ENCODE measurements around the gene CMYA5.
"Not testable (repeated sequence)": the region's sequence is repeated elsewhere in the genome, so short reads cannot be mapped to it uniquely, and the experiment has no call there.

CMYA5 gene

DNA sequence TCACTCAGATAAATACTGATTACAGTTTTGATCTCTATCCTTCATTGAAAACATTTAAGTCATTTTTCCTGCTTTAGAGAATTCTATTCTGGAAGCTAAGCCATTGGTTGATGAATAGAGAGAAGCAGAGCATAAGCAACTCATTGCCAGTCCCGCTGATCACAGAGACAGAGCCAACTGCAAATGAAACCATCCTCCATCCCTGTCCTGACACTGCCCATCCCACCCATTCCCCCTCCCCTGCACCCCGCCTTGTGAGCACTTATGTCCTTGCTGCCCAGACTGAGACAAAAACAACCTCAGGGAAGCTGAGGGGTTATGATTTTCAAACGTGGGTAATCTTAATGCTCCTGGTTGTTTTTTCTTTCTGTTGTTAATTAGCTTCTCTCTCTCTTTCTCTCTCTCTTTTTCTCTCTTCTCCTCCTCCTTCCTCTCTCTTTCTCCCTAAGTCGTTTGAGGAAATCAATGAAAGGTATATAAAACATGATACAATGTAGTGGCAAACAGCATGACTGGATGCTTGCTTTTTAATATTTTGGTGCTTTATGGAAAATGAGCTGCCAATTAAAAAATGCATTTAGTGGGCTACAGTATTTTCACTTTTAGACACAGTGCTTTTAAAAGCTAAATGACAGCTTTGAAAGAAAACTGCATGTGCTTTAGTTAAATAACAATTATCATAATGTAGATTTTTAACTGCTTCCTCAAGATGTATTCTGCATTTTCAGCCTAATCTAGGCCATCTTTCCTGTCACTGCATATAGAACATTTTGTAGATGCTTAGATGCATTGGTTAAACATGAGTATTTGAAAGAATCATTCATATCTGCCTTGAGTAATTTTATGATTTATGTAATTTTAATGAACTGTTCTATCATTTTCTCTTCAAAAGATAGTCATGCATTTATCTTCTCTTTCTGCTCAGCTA lies 57.3 kb downstream of the CMYA5 start:
- no peak for DNase-seq (ENCODE audit: low read depth)

DNA sequence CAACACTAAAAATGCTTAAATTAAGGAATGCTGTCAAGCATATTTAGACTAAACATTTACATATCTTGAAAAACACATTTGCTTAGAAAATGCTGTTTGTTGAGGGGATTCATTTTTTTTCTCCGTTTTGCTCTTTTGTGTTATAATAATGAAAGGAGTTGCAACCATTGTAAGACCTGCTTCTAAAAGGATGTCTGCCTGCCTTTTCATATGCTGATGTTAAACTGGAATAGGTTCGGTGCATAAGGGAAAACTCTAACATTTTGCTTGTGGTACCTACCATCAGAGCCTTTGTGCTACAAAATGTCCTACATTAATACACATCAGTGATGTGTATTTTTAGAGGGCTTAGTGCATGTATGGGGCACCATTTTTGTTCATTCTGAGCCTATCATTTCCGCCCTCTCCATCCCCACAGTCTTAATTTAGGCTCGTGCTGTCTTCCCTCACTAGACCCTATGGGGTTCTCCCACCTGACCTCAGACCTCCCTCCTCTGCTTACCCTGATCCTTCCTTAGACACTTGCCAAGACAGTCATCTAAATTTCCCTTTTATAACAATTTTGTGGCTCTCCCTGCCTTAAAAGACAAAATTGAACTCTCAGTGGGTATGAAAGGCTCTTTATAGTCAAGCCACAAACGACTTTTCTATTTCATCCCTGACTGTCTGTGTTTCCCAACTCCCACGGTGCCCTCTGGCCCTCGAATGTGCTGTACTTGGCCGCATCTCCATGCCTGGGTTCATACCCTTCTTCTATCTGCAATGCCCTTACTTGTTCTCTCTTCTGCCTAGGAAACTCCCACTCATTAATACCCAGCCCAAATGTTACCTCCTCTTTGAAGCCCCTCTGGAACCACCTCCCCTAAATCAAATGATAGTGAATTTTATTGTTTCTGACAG lies 61.2 kb downstream of the CMYA5 start:
- no peak for DNase-seq (ENCODE audit: low read depth)

DNA sequence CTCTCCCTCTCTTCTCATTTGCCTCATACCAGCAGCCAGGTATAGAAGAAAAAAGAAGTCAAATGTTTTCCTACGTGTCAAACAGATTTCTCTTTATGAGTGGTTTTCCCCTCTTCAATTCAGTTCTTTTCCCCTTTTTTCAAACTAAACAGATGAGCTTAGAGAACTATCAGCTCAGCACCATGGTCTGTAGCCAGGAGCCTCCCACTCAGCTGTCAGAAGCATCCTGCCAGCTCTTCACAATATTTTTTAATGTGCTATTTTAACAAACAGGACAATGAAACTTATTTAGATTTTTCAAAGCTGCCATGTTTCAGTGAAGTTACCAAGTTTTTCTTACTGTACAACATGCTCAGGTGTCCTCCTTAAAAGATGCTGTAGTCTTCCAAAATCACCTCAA lies 63.5 kb downstream of the CMYA5 start:
- DNase-seq (ENCODE audit: low read depth) = no peak

DNA sequence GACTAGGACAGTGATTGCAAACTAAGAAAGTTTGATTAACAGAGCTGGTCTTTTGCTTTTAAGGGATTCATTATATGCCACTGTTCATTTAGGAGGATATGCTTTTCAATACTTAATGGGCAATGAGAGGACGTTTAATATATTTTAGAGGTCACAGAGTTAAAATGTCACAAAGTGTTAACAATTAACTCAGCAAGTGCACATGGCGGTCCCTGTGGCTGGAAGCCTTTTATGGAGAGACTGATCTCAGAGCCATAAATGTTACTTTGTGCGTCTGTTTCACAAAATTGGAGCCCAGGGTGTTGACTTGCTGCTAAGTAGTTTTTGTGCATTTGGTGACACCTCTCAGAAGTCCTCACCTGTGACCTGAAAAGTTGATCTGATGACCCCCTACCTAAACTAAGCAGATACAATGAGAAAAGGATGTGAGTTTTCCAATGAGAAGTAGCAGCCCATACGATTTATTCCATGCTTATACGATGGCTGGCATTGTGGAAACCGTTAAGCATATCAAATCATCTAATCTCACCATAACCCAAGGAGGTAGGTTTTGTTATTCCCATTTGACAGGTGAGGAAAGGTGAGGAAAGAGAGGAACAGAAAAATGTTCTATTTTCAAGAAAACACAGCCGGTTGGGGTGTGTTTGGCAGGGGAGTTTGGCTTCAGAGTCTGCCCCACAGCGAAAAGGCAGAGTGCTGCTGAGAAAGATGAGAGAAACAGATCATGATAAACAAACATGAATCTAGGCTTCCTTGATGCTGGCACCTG lies 64.4 kb downstream of the CMYA5 start:
- DNase-seq (ENCODE audit: low read depth) = no peak

DNA sequence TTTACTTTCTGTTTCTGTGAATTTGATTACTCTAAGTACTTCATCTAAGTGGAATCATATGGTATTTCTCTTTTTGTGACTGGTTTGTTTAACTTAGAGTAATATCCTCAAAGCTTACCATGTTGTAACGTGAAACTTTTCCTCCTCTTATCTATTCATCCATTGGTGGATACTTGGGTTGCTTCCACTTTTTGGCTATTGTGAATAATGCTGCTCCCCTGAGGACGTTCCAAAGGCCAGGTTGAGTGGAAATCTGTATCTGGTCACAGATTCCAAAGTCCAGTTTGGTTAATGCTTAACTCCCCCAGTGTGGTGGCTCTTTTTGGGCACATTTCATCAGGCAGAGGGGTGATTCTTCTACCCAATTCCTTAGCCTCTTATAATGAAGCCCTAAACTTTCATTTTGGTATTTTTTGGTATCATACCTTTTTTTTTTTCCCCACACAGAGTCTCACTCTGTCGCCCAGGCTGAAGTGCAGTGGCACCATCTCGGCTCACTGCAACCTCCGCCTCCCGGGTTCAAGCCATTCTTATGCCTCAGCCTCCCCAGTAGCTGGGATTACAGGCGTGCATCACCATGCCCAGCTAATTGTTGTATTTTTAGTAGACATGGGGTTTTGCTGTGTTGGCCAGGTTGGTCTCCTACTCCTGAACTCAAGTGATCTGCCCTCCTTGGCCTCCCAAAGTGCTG lies 65.4 kb downstream of the CMYA5 start:
- no peak for DNase-seq (ENCODE audit: low read depth)

DNA sequence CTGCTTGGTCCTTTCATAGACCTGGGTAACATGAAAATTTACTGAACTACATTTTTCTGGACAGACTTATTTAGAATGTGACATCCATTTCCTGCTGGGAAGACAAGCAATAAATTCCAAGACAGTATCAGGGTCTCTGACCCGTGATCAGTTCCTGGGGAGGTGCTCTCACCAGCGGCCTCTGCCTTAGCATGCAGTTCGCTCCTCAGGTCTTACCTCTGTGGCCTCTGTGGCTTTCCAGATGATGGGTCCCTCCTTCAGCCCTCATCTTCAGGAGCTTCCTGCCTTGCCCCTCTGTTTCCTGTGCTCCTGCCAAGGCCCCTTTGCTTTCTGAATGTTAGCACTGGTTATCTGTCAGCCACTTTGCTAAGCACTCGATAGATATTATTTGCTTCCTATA lies 66.4 kb downstream of the CMYA5 start:
- no peak for DNase-seq (ENCODE audit: low read depth)

DNA sequence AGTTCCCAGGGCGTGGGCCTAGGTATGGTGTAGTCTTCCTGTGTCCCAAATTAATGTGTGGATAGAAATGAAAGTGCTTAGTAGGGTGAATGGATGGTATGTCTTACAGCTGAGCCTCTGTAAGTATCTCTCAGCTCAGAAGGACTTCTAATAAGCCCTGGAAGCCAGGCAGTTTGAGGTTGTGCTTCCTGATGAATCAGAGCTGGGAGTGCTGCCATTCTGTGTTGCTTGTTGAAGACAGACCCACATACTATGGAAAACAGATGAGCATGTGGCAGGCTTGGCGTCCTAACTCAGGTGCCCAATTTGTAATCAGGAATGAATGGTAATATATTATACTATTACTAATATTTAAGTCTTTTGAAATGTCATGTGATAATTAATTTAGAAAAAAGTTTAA lies 69.8 kb downstream of the CMYA5 start:
- DNase-seq (ENCODE audit: low read depth) = no peak

DNA sequence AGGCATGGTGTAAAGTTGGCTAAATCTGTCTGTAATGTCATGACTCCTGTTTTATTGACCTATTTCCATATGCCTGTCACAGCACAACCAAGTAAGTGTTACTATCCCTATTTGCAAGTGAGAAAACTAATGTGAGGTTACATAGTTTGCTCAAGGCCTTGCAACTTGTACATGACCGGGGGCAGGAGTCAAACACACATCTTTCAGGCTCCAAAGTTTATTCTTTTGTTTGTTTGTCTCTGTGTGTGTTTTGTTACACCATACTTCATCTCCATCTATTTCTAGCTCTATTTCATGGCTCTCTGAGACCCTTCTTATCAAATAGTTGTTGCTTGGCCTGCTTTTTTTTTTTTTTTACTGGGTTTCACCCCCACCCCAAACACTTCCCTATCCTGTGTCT lies 70.2 kb downstream of the CMYA5 start:
- DNase-seq (ENCODE audit: low read depth) = no peak

DNA sequence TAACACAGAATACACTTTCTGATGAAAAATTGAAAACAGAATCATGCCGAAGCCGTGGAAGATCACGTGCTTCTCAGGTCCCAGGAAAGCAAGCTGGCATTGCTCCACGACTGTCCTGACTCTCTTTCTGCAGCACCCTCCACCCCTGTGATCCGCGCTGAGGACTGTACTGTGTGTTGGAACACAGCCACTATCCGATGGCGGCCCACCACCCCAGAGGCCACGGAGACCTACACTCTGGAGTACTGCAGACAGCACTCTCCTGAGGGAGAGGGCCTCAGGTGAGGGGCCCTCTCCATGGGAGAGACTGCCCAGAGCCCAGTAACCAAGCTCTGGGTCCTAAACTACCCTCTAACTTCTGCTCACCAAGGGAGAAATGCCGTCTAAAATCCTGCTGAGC lies 73.3 kb downstream of the CMYA5 start:
- DNase-seq (ENCODE audit: low read depth) = no peak

DNA sequence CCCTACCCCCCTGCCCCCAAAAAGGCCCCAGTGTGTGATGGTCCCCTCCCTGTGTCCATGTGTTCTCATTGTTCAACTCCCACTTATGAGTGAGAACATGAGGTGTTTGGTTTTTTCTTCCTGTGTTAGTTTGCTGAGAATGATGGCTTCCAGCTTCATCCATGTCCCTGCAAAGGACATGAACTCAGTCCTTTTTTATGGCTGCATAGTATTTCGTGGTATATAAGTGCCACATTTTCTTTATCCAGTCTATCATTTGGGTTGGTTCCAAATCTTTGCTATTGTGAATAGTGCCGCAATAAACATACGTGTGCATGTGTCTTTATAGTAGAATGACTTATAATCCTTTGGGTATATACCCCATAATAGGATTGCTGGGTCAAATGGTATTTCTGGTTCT lies 74.5 kb downstream of the CMYA5 start:
- not testable (repeated sequence) for DNase-seq (ENCODE audit: low read depth)

DNA sequence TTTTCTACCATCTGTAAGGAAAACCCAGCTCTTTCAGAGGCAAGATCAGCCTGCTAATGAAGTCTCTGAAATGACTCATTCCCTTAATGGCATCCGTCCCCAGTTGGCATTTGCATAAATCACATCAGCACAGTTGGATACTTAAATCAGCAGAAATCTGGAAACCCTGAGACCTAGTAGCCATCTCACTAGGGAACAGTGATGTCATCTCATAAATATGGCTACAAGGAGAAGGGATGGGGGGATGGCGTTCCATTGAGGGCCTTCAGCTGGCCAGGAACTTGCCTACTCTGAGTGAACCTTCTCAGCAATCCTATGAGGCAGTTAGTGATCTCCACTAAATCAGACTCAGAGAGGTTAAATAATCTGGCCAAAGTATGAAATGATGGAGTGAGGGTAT lies 81.8 kb downstream of the CMYA5 start:
- DNase-seq (ENCODE audit: low read depth) = no peak

DNA sequence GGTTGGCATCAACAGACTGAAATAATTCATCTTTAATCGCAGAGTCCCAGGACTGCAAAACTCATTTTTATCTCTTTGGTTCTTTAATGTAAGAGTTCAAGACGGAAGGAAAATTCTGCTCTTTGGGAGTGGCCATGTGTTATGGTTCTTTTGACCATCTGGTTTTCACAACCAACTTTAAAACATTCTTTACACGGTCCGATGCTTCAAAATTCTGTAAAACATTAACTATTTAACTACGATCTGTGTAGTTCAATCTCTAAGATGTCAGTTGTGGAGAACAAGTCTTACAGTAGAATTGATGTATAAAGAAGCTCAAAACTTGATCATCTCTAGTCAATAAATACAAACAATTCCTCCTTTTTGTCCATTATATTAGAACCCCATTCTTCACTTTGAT lies 83.0 kb downstream of the CMYA5 start:
- no peak for DNase-seq (ENCODE audit: low read depth)

DNA sequence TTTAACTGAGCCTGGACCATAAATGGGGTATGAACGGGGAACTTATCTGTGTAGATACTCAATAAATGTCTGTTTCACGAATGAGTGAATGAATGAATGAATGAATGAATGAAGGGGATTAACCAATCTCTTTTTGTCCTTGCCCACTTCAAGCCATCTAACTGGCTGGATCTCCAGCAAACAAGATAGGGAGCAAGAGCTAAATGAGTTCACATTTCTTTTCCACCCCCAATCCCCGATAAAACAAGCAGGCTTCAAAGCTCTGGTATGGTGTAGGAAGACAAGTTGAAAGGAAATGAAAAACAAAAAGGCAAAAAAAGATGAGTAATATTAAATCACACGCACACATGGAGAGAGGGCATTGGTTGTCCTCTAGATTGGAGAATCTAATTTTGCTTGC lies 84.0 kb downstream of the CMYA5 start:
- DNase-seq (ENCODE audit: low read depth) = no peak

DNA sequence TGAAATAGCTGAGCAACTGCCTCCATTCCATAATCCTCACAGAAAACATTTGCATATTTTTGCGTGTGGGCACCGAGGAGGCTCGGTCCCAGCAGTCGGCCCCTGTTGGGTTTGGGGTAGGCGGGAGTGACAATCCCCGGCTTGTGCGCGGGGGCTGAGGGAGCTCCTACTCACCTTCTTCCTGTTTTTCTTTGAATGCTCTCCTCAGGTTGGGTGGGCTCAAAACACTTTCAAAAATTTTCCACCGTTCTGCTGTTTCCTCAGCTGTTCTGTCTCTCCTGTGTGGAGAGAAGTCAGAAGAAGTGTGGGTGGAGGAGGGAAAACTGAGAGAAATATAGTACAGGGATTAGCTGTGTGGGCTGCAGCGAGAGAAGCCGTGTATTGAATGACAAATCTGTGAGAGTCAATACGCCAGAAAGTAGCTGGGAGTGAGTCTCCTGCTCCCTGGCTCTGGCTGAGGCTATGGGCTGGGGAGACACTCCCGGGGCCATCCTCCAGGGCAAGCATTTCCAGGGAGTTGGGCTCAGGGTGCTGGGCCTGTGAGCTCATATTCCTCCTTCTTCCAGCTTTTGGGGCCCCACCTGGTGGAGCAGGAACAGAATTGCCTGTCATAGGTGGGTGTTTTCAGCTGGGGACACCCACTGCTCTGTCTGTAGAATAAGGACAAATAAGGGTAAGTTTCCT lies 84.7 kb downstream of the CMYA5 start:
- DNase-seq (ENCODE audit: low read depth) = no peak

DNA sequence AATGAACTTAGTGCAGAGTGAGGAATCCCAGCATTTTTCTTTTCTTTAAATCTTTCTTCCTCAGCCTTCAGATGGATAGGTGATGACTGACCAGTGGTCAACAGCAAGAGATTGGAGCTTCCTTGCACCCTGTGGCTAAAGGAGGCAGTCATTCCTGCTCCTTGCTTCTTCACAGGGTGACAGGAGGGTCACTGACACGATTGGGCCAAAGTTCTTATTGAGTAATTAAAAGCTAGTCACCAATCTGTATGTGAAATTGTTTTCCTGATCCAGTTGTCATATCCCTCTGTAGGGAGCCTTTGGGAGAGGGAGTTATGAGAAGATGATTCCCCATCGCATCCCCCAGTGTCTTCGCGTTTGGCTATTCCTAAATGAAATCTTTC lies 85.2 kb downstream of the CMYA5 start:
- DNase-seq (ENCODE audit: low read depth) = no peak

DNA sequence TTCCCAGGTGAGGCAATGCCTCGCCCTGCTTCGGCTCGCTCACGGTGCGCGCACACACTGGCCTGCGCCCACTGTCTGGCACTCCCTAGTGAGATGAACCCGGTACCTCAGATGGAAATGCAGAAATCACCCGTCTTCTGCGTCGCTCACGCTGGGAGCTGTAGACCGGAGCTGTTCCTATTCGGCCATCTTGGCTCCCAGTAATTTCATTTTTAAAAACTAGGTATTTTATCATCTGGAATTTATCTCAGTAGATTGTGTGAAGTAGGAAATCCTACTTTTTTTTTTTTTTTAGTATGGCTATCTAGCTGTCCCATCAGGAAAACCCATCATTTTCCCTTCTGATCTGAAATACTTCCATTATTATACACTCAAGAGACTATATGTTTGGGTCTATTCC lies 95.1 kb downstream of the CMYA5 start:
- DNase-seq (ENCODE audit: low read depth) = not testable (repeated sequence)

DNA sequence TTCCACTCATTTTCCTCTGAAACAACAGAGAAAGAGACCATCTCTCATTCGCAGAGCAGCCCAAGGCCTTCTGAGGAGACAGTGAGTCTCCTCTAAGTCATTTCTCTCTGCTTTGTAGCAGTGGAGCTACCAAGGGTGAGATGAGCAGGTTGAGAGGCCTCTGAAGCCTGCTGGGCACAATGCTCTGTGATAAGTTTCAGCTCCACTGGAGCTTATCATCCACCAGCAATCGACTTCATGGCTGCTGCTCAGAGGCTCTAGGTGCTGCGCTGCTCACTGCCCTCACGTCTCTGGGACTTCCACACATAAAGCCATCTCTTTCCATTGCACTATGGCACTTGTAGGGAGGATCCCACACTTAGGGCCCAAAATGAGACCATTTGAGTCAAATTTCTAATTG lies 96.3 kb downstream of the CMYA5 start:
- no peak for DNase-seq (ENCODE audit: low read depth)

DNA sequence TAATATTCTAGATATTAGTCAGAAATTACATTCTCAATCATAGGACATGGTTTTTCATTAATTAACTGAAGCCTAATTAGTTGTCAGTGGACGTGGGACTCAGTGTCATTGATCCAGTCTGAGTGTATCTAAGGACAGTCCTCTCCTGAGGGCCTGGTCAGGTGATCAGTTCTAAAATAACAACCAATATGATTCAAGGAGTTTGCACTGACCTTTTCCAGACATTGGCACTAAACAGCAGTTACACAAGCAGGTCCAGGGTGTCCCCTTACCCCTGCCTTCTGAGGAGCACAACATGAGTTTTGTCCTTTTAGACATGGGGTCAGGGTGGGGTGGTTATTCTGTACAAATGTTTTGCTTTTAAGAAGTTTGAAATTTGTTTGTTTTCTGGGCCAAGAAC lies 97.8 kb downstream of the CMYA5 start:
- DNase-seq (ENCODE audit: low read depth) = no peak

DNA sequence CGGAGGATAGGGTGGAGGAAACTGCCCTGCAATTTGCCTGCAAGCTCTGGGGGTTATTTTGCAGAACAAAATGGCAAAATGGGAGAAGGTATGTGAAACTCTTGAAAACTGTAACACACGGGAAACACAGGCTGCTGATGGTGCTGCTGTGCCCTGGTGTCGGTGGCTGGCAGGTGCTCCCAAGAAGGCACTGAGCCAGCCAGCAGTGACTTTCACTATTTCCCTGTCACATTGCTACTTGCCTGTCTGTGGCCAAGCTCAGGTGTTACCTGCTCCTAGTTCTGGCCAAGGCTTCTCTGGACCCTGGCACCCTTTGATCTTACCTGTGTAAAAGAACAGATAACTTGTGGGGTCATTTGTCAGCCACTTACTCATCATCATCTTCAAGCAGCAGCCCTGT lies 102.2 kb downstream of the CMYA5 start:
- DNase-seq (ENCODE audit: low read depth) = no peak

DNA sequence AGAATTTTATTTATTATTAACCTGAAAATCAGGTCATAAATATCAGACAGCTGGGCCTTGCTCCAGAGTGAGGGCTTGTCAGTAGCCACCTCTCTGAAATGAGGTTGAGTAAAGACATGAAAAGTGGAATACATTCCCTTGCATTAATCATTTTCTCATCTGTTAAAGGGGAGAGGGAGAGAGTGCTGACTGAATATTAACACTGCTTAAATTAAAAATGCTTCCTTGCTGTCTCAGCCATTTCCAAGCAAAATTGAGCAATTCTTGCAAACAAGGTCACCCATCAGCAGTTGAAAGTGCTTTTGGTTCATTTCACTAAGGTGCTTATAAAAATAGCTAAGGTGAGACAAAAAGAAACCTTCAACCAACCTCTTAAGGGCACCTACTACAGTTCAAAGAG lies 102.8 kb downstream of the CMYA5 start:
- DNase-seq (ENCODE audit: low read depth) = no peak

DNA sequence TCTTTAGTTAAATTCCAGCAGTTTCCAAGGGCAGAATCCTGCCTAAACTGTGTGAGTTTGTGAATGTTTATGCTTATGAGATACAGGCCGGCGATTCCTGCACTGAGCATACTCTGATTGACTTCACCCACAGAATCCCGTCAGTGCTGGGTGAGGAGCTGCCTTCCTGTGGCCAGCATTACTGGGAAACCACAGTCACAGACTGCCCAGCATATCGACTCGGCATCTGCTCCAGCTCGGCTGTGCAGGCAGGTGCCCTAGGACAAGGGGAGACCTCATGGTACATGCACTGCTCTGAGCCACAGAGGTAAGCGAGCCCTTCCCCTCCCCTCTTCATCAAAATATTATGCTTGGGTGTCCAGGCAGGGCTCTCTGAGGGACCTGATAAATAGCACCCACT lies 103.7 kb downstream of the CMYA5 start:
- DNase-seq (ENCODE audit: low read depth) = no peak

Data from activated T-helper 1 cell treated with Interleukin-2 at 50 U/mL for 16 hours (primary cell).